ENCODE results near the gene CTNNB1. TPM values are rescaled to one million over a fixed set of nuclear protein-coding genes. Genes with fewer than 3 reads are reported as not detected.

Gene CTNNB1
- total and polyA plus RNA-seq, 2 of the 8 experiments (the other 6 are each of a cell fraction or from before 2014, with no cell fraction given): 356 to 579 TPM

DNA sequence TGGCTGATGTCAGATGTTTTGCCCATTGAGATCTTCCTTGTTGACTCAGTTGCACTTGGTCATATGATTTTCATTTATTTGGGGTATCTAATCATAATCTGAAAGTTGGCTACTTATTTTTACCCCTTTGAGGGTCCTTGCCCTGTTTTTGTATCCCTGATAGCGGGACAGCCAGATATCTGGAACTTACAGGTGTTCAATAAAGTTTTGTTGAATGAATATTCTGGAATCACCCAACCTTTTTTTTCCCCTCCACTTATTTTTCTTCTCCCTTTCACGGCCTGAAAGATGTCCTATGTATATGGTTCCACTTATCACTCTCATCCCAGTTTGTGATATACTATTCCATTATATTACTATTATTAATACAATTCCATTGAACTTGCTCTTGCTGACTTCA is 12.8 kb downstream of the CTNNB1 start:
- peaks cover 30 to 60% of the 10 kb centered on the region in 2 experiments for H4K20me1 ChIP-seq (replicated peaks in 1 of 2; ENCODE audit: control insufficient read depth in 1 of 2, insufficient read depth in 2 of 2, low read length in 2 of 2)
- H4K91ac ChIP-seq (replicated peaks; ENCODE audit: insufficient read length, low read length): no peak overlapping the region
- H4K5ac ChIP-seq (ENCODE audit: insufficient read length, low read depth, low read length): no peak overlapping the region
- no peak overlapping the region for H3K27ac ChIP-seq (ENCODE audit: low read depth, low read length)
- H3K23ac ChIP-seq (ENCODE audit: insufficient read length): no peak overlapping the region
- no peak overlapping the region for H3K4ac ChIP-seq (replicated peaks; ENCODE audit: insufficient read length, low read depth, low read length)
- H3K79me2 ChIP-seq (ENCODE audit: control insufficient read depth in 1 of 2, insufficient read depth in 2 of 2, low read length in 2 of 2): peaks cover 53 to 99% of the 10 kb centered on the region in 2 experiments
- no peak overlapping the region for H2BK12ac ChIP-seq (ENCODE audit: low read depth, low read length)
- DNase-seq (ENCODE audit: low read depth in 1 of 2, low spot score in 2 of 2): no peak
- H3K79me1 ChIP-seq (ENCODE audit: low read depth, low read length): no peaks in the 10 kb centered on the region
- CTCF ChIA-PET (ENCODE audit: partially characterized antibody): interaction anchor here (0.6 kb wide), 1 partner anchor 269 kb away, joined by 3 read pairs; no protein-coding TSS in a partner anchor
- H4K8ac ChIP-seq (ENCODE audit: extremely low read depth, insufficient read depth, low read length): no peak overlapping the region
- H3K23me2 ChIP-seq (ENCODE audit: low read depth, low read length): no peaks in the 10 kb centered on the region
- no peak overlapping the region for H3K18ac ChIP-seq (ENCODE audit: extremely low read depth, low read length)
- H3K36me3 ChIP-seq (ENCODE audit: control insufficient read depth in 2 of 4, insufficient read depth in 4 of 4, low read length in 3 of 4): peaks cover 0 to 3% (median 0%) of the 10 kb centered on the region in 4 experiments; a peak in 1 of 8 replicates
- H2BK15ac ChIP-seq (ENCODE audit: low read length): no peak overlapping the region
- no peak overlapping the region for H3K14ac ChIP-seq (ENCODE audit: insufficient read length)
- no peak overlapping the region for H3K56ac ChIP-seq (replicated peaks; ENCODE audit: insufficient read length, low read depth, low read length)
- no peak overlapping the region; a peak in 1 of 4 replicates for H3K4me2 ChIP-seq (ENCODE audit: insufficient read depth in 1 of 2, low read depth in 2 of 2, low read length in 2 of 2)
- H2BK120ac ChIP-seq (replicated peaks; ENCODE audit: low read depth, low read length): no peak overlapping the region
- WGBS, 2 experiments (ENCODE audit: extremely low coverage in 1 of 2, insufficient coverage in 1 of 2, insufficient read length in 1 of 2, insufficient replicate concordance in 2 of 2, low coverage in 1 of 2, low lambda C conversion rate in 2 of 2, missing lambda C conversion rate in 1 of 2): 95% methylated on average over 2 of the region's 2 CpGs; no CpG with 5 or more reads in 1 of the 2 experiments
- no peak overlapping the region for H2AK5ac ChIP-seq (ENCODE audit: low read depth, low read length)
- no peak overlapping the region for H2AFZ ChIP-seq (ENCODE audit: low read length)
- peaks cover 3 to 25% (median 16%) of the 10 kb centered on the region in 4 experiments; a peak in 6 of 7 replicates for H3K4me1 ChIP-seq (replicated peaks in 1 of 4; ENCODE audit: control insufficient read depth in 3 of 4, insufficient read depth in 4 of 4, low read length in 3 of 4)
- H3K4me3 ChIP-seq (ENCODE audit: extremely low read depth in 1 of 4, insufficient read depth in 2 of 4, low read depth in 3 of 4, low read length in 4 of 4): no peak overlapping the region
- FAIRE-seq: no peak
- H2BK20ac ChIP-seq (ENCODE audit: low read length): no peak overlapping the region
- POLR2A ChIA-PET (ENCODE audit: partially characterized antibody): interaction anchor here (1.4 to 5.8 kb wide), 3 partner anchors 11 to 15 kb away, joined by 3 to 80 read pairs (median 24); partner anchors contain the start of gene CTNNB1
- no peak for TF ChIP-seq TAF7 (optimal IDR thresholded peaks at IDR 0.05; ENCODE audit: borderline replicate concordance, low read depth, low read length)
- no peak for TF ChIP-seq CEBPB (IDR thresholded peaks at IDR 0.05; ENCODE audit: low read depth, low read length)
- TF ChIP-seq, protein P1, sequence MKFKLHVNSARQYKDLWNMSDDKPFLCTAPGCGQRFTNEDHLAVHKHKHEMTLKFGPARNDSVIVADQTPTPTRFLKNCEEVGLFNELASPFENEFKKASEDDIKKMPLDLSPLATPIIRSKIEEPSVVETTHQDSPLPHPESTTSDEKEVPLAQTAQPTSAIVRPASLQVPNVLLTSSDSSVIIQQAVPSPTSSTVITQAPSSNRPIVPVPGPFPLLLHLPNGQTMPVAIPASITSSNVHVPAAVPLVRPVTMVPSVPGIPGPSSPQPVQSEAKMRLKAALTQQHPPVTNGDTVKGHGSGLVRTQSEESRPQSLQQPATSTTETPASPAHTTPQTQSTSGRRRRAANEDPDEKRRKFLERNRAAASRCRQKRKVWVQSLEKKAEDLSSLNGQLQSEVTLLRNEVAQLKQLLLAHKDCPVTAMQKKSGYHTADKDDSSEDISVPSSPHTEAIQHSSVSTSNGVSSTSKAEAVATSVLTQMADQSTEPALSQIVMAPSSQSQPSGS (IDR thresholded peaks at IDR 0.05; ENCODE audit: low read length): no peak
- TF ChIP-seq CHD1 (IDR thresholded peaks at IDR 0.05; ENCODE audit: low read depth, low read length): no peak
- no peak for TF ChIP-seq SIX5 (IDR thresholded peaks at IDR 0.05; ENCODE audit: low read depth, low read length)
- TF ChIP-seq POLR2A (IDR thresholded peaks at IDR 0.05; ENCODE audit: control extremely low read depth in 1 of 2, low read depth in 2 of 2, low read length in 2 of 2): no peak
- TF ChIP-seq MAFK (IDR thresholded peaks at IDR 0.05; ENCODE audit: low read depth, low read length): no peak
- no peak for TF ChIP-seq TAF1 (IDR thresholded peaks at IDR 0.05; ENCODE audit: low read depth, low read length)
- TF ChIP-seq ASH2L (IDR thresholded peaks at IDR 0.05; ENCODE audit: low read length): no peak
- no peak for TF ChIP-seq TBP (IDR thresholded peaks at IDR 0.05; ENCODE audit: low read depth, low read length)
- no peak for TF ChIP-seq KDM1A (IDR thresholded peaks at IDR 0.05; ENCODE audit: borderline replicate concordance, low read length)
- no peak for TF ChIP-seq EGR1 (IDR thresholded peaks at IDR 0.05; ENCODE audit: borderline replicate concordance, low read depth, low read length)
- no peaks in the 10 kb centered on the region for H3K27me3 ChIP-seq (replicated peaks in 1 of 4; ENCODE audit: control insufficient read depth in 3 of 4, extremely low read depth in 1 of 4, insufficient read depth in 3 of 4, low read length in 3 of 4)
- no peak overlapping the region for H2BK5ac ChIP-seq (ENCODE audit: low read depth, low read length)
- H3K9ac ChIP-seq (replicated peaks in 1 of 4; ENCODE audit: extremely low read depth in 1 of 4, low read depth in 3 of 4, low read length in 3 of 4): no peak overlapping the region
- no peaks in the 10 kb centered on the region for H3K9me3 ChIP-seq (ENCODE audit: insufficient read depth in 2 of 2, low read depth in 1 of 2, low read length in 1 of 2)

Measured in H1 (cell line).